NCI-H345 (cell line): ENCODE measurements around the gene SEPSECS.
"Not testable (repeated sequence)": the region's sequence is repeated elsewhere in the genome, so short reads cannot be mapped to it uniquely, and the experiment has no call there.

Experiments
- DNase-seq: peaks from one replicate; lab custom pipeline; 2025; lab: John Stamatoyannopoulos, UW

SEPSECS gene

DNA sequence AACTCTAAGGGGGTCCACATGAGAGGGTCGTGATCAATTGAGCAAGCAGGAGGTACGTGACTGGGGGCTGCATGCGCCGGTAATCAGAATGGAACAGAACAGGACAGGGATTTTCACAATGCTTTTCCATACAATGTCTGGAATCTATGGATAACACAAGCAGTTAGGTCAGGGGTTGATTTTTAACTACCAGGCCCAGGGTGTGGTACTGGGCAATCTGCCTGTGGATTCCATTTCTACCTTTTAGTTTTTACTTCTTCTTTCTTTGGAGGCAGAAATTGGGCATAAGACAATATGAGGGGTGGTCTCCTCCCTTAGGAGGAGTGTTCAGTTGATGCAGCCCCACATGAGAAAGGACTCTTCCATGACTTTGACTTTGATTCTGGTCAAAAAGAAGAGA is 76.8 kb downstream of the SEPSECS start:
- DNase-seq: not testable (repeated sequence)

DNA sequence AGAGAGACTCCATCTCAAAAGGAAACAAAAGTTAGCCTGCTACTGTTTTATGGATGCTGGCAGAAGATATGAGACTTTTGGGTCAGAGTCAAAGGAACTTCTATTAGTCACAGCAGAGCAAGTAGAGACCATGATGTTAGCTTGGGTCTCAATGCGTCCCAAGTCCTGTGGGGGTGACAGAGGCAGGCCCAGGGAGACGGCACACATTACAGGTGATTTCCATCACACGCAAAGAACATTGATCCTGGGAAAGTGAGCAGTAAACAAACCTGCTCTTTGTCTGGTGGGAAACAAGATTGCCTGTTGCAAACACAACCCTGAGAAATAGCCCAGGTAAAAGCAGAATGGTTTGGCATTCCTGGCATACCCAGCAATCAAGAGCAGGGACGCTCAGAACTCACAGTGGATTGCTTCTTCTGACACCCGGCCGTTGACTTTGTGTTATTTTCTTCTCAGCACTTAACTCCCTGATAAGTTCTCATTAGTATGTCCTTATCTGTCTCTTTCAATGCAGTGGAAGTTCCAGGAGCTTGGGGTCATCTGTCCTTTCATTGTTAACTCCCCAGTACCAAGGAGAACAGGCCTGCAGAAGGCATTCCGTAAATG is 78.3 kb downstream of the SEPSECS start:
- no peak for DNase-seq

DNA sequence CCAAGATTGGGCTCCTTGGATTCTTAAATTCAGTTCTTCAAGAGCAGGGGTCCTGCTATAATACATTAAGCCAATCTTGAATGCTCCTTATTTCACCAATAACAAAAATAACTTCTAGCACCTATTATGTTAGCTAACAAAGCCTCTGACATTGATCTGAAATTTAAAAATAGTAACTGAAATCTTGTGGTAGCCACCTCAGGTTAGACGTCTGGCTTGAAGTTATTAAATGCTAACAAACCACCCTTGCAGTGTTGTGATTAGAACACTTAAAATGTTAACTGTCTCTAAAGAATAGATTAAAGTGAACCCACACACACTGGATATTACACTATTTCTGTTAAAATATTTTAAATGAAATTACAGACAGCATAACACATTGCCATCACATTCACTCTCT is 79.7 kb downstream of the SEPSECS start:
- no peak for DNase-seq

GRCh38 chr4:25078523-25078922 is 81.7 kb downstream of the SEPSECS start:
- DNase-seq: no peak

DNA sequence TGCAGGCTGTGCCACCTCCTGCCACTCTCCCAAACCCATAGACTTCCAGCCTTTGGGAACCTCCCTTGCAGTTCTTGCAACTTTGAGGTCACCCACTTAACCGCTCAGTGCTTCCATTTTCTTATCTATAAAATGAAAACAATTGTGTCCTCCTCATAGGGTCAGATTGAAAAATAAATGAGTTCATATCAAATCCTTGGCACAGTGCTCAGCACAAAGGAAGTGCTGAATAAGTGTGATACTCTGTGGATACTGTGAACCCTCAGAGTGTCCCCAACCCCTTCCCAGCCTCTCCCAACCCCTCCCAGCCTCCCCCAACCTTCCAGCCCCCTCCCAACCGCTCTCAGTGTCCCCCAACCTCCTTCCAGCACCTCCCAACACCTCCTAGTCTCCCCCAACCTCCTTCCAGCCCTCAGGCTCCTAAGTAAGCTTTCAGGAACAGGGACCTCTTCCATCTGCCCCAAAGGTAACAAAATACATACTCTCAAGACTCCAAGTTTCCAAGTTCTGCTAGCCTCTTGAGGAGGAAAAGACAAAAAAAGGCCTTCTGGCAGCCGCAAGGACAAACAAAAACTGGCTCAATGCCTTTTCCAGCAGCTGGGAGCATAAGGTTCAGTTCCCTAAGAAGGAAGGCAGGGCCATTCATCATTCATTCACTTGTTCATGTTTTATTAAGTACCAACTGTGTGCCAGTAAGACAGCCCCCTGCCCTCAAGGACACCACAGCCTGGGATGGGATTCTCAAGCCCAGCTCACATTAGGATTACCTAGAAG is 83.4 kb downstream of the SEPSECS start:
- DNase-seq: no peak

GRCh38 chr4:25075851-25076250 is 84.4 kb downstream of the SEPSECS start:
- no peak for DNase-seq

DNA sequence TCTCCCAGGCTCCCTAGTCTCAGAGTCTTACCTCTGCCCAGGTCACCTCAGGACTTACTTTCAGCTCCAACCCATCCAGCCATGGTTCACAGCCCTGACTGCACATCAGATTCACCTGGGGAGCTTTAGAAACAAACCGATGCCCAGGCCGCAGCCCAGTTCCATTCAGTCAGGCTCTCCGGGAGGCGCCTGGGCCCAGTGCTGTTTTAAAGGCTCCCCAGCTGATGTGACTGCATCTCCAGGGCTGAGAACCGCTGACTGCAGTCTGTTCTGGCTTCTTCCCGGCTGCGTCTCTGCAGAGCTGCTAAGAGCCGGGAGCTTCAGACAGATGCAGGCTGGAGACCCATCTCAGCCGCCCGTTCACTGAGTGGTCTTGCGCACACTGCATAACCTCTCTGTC is 85.1 kb downstream of the SEPSECS start:
- no peak for DNase-seq

DNA sequence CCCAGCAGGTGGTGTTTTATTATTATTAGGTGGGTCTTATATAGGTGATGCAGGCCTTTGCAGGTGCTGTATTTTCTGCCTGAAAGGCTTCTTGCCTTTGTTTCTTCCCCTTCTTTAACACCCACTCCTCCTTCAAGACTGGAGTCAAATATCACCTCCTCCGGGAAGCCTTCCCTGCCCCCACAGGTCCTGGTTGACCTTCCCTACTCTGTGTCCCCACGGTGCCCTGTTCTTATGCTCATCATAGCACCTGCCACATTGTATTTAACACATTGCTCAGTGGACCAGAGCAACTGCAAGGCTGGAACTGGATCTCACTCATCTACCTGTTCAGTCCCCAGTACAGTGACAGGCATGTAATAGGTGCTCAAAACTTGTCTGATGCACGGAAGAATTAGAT is 89.7 kb downstream of the SEPSECS start:
- no peak for DNase-seq
